GM23338 (cell line): Measurements from ENCODE around the gene SLC4A8.

Source experiments
- EZH2phosphoT487 ChIP-seq: fragments of 200-600 bp; sonication (generic); IDR thresholded peaks from one replicate; pipeline ENCODE4 v1.8.1; 2018; ENCODE audit warnings: antibody characterized with exemption; ENCODE audit not compliant: unreplicated experiment
- JUNB ChIP-seq: IDR thresholded peaks from one replicate; pipeline ENCODE4 v1.6.1; 2016; ENCODE audit warnings: antibody characterized with exemption; ENCODE audit not compliant: unreplicated experiment
- TF ChIP-seq, protein P1 (sequence below), 2 experiments: fragments of 200-600 bp in 1 of 2; sonication (generic) in 1 of 2; conservative IDR thresholded peaks; 2 replicates each; pipeline versions ENCODE4 v1.5.1 to v1.6.1; 2016 to 2017; ENCODE audit warnings: antibody characterized with exemption in 2 of 2, low read depth in 2 of 2, mild to moderate bottlenecking in 2 of 2, moderate library complexity in 1 of 2

DNA sequence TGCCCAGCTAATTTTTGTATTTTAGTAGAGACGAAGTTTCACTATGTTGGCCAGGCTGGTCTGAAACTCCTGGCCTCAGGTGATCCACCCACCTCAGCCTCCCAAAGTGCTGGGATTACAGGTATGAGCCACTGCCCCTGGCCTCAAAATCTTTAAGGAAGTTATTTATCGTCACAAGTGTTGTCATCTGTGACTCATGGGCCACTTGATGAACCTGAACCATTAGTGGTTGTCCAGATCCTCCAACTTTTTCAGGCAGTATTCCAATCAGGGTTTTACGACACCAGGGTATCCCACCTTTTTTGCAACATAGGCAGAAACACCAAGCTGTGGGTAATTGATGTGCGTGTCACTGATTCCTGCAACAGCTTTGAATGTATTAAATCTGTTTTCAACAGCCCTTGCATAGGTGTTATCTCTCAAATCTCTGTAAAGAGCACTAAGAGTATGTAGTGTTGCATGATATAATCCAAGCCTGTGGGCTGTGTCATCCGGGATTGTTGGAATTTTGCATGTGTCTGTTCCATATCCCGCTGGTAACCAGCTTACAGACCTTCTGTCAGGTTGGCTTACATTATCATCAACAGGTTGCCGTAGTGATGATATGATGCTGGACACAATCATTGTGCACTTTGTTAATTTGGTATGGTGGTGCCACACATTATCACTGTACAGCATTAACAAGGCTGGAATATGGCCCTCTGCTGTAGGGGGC, 87.1 kb downstream of the SLC4A8 start:
- TF ChIP-seq, protein P1, sequence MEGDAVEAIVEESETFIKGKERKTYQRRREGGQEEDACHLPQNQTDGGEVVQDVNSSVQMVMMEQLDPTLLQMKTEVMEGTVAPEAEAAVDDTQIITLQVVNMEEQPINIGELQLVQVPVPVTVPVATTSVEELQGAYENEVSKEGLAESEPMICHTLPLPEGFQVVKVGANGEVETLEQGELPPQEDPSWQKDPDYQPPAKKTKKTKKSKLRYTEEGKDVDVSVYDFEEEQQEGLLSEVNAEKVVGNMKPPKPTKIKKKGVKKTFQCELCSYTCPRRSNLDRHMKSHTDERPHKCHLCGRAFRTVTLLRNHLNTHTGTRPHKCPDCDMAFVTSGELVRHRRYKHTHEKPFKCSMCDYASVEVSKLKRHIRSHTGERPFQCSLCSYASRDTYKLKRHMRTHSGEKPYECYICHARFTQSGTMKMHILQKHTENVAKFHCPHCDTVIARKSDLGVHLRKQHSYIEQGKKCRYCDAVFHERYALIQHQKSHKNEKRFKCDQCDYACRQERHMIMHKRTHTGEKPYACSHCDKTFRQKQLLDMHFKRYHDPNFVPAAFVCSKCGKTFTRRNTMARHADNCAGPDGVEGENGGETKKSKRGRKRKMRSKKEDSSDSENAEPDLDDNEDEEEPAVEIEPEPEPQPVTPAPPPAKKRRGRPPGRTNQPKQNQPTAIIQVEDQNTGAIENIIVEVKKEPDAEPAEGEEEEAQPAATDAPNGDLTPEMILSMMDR (conservative IDR thresholded peaks at IDR 0.05; ENCODE audit: low read depth in 2 of 2) = no peak
- TF ChIP-seq JUNB (no peak), EZH2phosphoT487 (no peak)
